GM12874 (cell line): ENCODE data around the gene TLX3.

Experiments
- CTCF ChIP-seq: IDR thresholded peaks from 2 replicates; pipeline ENCODE4 v1.5.1; 2011; ENCODE audit warnings: low read depth, mild to moderate bottlenecking, control low read depth, low read length, moderate library complexity; ENCODE audit not compliant: insufficient read depth

TLX3 gene

DNA sequence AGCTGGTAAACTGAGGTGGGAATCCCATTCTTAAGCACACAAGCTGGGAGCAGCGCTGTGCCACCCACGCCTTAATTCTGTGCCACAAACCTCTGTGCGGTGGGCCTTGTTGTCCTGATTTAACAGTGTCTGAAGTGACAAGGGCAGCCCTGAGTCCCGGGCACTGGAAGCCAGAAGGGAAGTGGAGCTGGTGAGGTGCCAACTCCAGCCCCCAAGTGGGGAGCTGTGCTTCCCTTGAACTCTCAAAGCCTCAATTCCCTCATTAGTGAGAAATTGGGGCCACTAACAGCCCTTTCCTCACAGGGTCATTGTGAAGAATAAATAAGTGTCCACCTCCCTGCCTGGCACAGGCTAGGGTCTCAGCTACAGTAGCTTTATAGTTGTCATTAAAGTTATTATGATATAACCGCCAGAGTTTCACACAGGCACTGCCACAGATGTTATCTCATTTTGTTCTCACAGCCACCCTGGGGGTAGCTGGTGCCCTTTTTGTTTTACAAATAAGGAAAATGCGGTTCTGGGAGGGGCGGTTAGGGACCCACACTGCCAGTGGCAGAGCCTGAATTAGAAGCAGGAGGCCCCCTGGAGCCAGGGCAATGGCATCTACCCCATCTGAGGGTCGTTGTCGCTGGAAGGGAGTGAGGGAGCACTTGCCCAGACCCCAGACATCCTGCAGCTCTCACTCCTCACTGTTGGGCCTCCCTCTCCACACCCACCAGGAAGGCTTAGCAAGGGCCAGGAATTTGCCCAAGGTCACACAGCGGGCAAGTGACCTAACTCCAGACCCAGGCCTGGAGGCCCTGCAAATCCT is 2.1 kb upstream of the TLX3 start:
- no peak for TF ChIP-seq CTCF

DNA sequence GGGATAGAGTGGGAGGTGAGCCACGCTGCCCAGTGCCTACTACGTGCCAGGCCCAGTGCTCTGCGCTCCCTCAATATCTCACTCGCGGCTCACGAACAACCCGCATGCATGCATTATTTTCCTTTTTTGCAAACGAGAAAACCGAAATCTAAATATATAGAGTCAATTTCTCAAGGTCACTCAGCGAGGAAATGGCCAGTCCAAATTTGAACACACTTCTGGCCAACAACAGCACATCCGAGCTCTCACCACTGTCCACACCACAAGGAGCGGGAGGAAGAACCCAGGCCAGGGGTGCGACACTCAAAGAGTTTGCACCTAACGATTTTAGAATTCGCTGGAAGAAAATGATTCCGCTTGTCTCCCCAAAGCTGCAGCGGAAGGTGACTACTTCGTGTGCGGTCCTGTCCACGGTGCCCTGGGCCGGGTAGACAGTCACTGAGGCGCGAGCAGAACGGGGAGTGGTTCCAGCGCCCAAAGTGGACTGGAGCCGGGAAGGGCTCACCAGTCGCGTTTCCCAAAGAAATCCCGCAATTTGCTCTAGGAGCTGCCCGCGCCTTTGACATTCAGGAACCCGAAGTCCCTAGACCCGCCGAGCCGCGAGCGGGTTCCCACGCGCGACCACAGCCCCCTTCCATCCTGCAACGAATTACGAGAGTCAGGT is 1.1 kb upstream of the TLX3 start:
- TF ChIP-seq CTCF = no peak

DNA sequence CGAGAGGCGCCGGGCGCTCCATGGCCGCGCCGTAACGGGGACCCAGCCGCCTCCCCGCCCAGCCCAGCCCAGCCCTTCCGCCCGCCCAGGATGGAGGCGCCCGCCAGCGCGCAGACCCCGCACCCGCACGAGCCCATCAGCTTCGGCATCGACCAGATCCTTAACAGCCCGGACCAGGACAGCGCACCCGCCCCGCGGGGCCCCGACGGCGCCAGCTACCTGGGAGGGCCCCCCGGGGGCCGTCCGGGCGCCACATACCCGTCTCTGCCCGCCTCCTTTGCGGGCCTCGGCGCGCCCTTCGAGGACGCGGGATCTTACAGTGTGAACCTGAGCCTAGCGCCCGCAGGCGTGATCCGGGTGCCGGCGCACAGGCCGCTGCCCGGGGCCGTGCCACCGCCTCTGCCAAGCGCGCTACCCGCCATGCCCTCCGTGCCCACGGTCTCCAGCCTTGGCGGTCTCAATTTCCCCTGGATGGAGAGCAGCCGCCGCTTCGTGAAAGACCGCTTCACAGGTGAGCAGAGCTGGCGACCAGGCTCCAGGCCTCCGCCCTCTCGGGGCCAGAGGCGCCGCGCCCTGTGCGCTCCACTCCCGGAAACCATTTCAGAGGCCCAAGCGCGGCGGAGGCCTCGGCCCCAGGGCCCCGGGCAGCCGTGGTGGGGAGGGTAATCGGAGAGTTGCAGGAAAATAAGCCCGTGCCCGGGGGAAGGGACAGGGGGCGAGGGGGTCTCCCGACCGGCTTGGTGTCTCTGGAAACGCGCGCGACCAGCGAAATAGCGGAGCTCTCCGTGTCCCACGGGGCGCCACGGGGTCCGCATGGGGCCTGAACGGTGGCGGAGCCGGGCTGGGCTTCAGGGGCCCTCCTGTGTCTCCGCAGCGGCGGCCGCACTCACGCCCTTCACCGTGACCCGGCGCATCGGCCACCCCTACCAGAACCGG is 496 bp downstream of the TLX3 start:
- no peak for TF ChIP-seq CTCF

DNA sequence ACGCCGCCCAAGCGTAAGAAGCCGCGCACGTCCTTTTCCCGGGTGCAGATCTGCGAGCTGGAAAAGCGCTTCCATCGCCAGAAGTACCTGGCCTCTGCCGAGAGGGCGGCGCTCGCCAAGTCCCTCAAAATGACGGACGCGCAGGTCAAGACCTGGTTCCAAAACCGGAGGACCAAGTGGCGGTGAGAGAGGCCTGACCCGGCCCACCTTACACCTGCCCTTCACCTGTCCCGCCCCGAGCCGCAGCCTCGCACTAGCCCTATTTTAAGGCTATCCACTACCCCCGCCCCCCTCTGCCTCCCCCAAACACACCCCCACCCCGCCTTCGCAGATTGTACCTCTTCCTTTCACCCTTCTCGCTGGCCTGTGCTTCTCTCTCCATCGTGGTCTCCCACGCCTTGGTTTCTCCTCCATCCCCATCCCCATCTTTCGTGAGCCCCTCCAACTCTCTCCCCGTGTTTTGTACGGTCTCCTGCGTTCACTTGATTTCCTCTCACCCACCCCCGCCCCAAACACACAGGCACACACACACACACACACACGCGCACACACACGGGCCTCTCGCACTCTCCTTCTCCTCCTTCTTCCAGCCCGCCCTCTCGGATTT is 1.3 kb downstream of the TLX3 start:
- TF ChIP-seq CTCF = peak; percentile 32; the same call in 1 of the 2 replicates

DNA sequence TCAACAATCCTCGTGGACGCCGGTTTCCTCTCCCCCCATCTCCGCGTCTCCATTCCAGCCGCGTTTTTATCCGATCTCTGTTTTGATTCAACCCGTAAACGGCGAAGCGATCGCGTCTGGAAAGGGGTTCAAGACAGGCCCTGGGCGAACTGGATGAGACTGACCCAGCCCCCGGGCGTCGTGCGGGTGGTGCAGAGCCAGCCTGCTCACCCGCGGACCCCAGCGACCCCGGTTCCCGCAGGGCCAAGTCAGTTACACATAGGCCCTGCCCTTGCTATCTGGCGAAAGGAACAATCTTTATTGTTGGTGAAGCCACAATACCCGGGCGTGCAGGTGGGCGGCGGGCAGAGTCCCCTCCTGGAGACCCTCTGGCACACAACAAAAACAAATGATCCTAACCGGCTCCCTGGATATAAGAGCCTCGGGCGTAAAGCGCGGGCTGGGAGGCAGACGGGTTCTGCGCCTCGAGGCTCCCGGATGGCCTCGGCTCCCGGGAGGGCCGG is 1.8 kb downstream of the TLX3 start:
- TF ChIP-seq CTCF = no peak

- TF ChIP-seq CTCF = no peak
Measured at GRCh38 chr5:171311322-171312077, 2.5 kb downstream of the TLX3 start.
